B cell (primary cell): ENCODE measurements around the gene SNRPB. TPM values are rescaled to one million over a fixed set of nuclear protein-coding genes. Genes with fewer than 3 reads are reported as not detected.

Source experiments
- ATAC-seq: fragments of 200-7000 bp; cut with Tn5 transposase; one replicate; pipeline ENCODE4 v1.10.0; 2021; ENCODE audit warnings: low read depth, mild to moderate bottlenecking, moderate number of reproducible peaks, moderate library complexity
- CTCF ChIA-PET: fragments of 350-600 bp; sonication (Branson Sonifier 250); formaldehyde crosslinking; loops from one replicate; lab custom pipeline; 2021; ENCODE audit warnings: antibody characterized with exemption, inconsistent platforms; lab: Charles Lee
- POLR2A ChIA-PET: fragments of 350-600 bp; sonication (Branson Sonifier 250); formaldehyde crosslinking; loops from one replicate; lab custom pipeline; 2021; ENCODE audit warnings: antibody characterized with exemption; lab: Charles Lee
- DNase-seq: peaks from one replicate; pipeline ENCODE4 v3.0.0; 2013
- H2AFZ ChIP-seq: 2 replicates; pipeline ENCODE4 v1.6.1; 2012; ENCODE audit warnings: mild to moderate bottlenecking, low read depth, low read length; ENCODE audit not compliant: insufficient read depth, poor library complexity, severe bottlenecking
- H3K27ac ChIP-seq, 2 donors: 1 replicate in 1 of 2; 2 replicates in 1 of 2; pipeline ENCODE4 v1.5.1; 2012 to 2013; ENCODE audit warnings: low read length in 2 of 2, mild to moderate bottlenecking in 2 of 2, moderate library complexity in 1 of 2
- H3K27me3 ChIP-seq, 4 experiments: fragments of 200-600 bp in 1 of 4; sonication (generic) in 1 of 4; replicated peaks in 1 of 4; 1 replicate in 2 of 4; 2 replicates in 2 of 4; pipeline versions ENCODE4 v1.6.1 to v1.7.0; 2013 to 2016; ENCODE audit warnings: low read length in 3 of 4, mild to moderate bottlenecking in 2 of 4, mixed read lengths in 1 of 4, moderate library complexity in 1 of 4; ENCODE audit not compliant: insufficient read depth in 4 of 4, control insufficient read depth in 3 of 4; ENCODE audit errors: control extremely low read depth in 1 of 4
- H3K36me3 ChIP-seq, 2 experiments: replicated peaks in 1 of 2; 1 replicate in 1 of 2; 2 replicates in 1 of 2; pipeline versions ENCODE4 v1.6.1 to v1.7.1; 2013; ENCODE audit warnings: low read length in 1 of 2; ENCODE audit not compliant: insufficient read depth in 2 of 2, control insufficient read depth in 1 of 2; ENCODE audit errors: control extremely low read depth in 1 of 2, extremely low read depth in 1 of 2
- H3K4me1 ChIP-seq, 2 donors: fragments of 200-600 bp in 1 of 2; sonication (generic) in 1 of 2; 1 replicate in 1 of 2; 2 replicates in 1 of 2; pipeline versions ENCODE4 v1.5.1 to v1.6.1; 2013 to 2017; ENCODE audit warnings: low read length in 2 of 2; ENCODE audit not compliant: control insufficient read depth in 2 of 2, insufficient read depth in 2 of 2
- H3K4me2 ChIP-seq: replicated peaks from 2 replicates; pipeline ENCODE3; 2012; ENCODE audit warnings: mild to moderate bottlenecking, low read depth, low read length; ENCODE audit not compliant: poor library complexity, severe bottlenecking
- H3K4me3 ChIP-seq, 5 experiments: fragments of 200-600 bp in 1 of 5; sonication (generic) in 1 of 5; 1 replicate in 3 of 5; 2 replicates in 2 of 5; pipeline versions ENCODE4 v1.5.1 to v1.7.0; 2011 to 2016; ENCODE audit warnings: low read length in 4 of 5, mild to moderate bottlenecking in 4 of 5, low read depth in 2 of 5, control low read depth in 1 of 5, moderate library complexity in 1 of 5; ENCODE audit not compliant: insufficient read depth in 1 of 5; ENCODE audit errors: control extremely low read depth in 1 of 5, extremely low read depth in 1 of 5
- H3K79me2 ChIP-seq: fragments of 200-600 bp; sonication (generic); one replicate; pipeline ENCODE4 v1.6.0; 2016; ENCODE audit warnings: low read length; ENCODE audit not compliant: control insufficient read depth, insufficient read depth
- H3K9ac ChIP-seq: fragments of 200-600 bp; sonication (generic); 2 replicates; pipeline ENCODE4 v1.6.1; 2017; ENCODE audit warnings: mild to moderate bottlenecking, low read length, moderate library complexity
- H3K9me3 ChIP-seq, 3 donors: one replicate each; pipeline versions ENCODE4 v1.6.1 to v1.7.1; 2013; ENCODE audit warnings: low read length in 2 of 3; ENCODE audit not compliant: control insufficient read depth in 2 of 3, insufficient read depth in 1 of 3; ENCODE audit errors: control extremely low read depth in 1 of 3
- H4K20me1 ChIP-seq: 2 replicates; pipeline ENCODE4 v1.6.0; 2012; ENCODE audit warnings: mild to moderate bottlenecking, low read length; ENCODE audit not compliant: insufficient read depth, control insufficient read depth, poor library complexity, severe bottlenecking
- H3K27ac Mint-ChIP-seq: one replicate; pipeline ENCODE4 v1.8.0; 2021; ENCODE audit warnings: mixed read lengths
- H3K27me3 Mint-ChIP-seq: one replicate; pipeline ENCODE4 v1.8.0; 2021; ENCODE audit warnings: mixed read lengths
- H3K4me1 Mint-ChIP-seq: one replicate; pipeline ENCODE4 v1.8.0; 2021; ENCODE audit warnings: mixed read lengths
- H3K4me3 Mint-ChIP-seq: one replicate; pipeline ENCODE4 v1.8.0; 2021; ENCODE audit warnings: mixed read lengths
- H3K9me3 Mint-ChIP-seq: one replicate; pipeline ENCODE4 v1.8.0; 2022; ENCODE audit warnings: mixed read lengths; ENCODE audit not compliant: insufficient read depth
- EZH2 ChIP-seq: IDR thresholded peaks from 2 replicates; pipeline ENCODE4 v1.6.1; 2012; ENCODE audit warnings: borderline replicate concordance, low read depth, mild to moderate bottlenecking, moderate library complexity, low read length; ENCODE audit not compliant: insufficient read depth, poor library complexity, severe bottlenecking
- WGBS: methylation state at CpG from one replicate; pipeline ENCODE4 v1.1.5; 2013; ENCODE audit warnings: missing lambda C conversion rate; ENCODE audit not compliant: insufficient coverage; 5-methylcytosine and 5-hydroxymethylcytosine counted together
- intact Hi-C: fragments of 100-400 bp; cut with micrococcal nuclease; formaldehyde crosslinking; loops from one replicate; pipeline ENCODE4 v1.10.0; 2022
- polyA plus RNA-seq: library from polyadenylated mRNA; depleted of rRNA; stranded (reverse); fragments of >200 nt; gene quantifications from 2 replicates; pipeline ENCODE4 v1.2.3, GENCODE V29; 2012
- total RNA-seq, 2 donors: library from RNA; stranded (reverse); fragments of 120-200 nt in 1 of 2; gene quantifications; 1 replicate in 1 of 2; 2 replicates in 1 of 2; pipeline versions ENCODE4 v1.2.3 to v1.2.4, GENCODE V29; 2013 to 2022
- TF ChIP-seq, protein P1 (sequence below): fragments of 200-600 bp; IDR thresholded peaks from one replicate; pipeline ENCODE4 v1.8.0; 2022; ENCODE audit warnings: antibody characterized with exemption, mild to moderate bottlenecking

SNRPB gene
- total and polyA plus RNA-seq, 2 donors (not counting 1 experiment from before 2014, with no cell fraction given), result 123 to 151 TPM

DNA sequence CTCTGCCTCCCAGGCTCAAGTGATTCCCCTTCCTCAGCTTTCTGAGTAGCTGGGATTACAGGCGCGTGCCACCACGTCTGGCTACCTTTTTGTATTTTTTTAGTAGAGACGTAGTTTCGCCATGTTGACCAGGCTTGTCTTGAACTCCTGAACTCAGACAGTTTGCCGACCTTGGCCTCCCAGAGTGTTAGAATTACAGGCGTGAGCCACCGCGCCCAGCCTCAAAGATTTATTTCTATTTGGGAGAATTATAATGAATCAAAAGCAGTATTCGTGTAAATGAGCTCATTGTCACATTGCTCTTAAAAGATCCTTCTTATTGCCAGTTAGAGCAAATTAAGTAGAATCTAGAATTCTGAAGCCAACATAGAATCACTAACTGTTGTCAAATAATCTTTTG lies 47.5 kb upstream of the SNRPB start:
- peaks cover 3% of the 10 kb centered on the region in 2 donors for H3K4me1 ChIP-seq
- no peaks in the 10 kb centered on the region for H3K79me2 ChIP-seq
- WGBS, result 97% methylated on average over 6 of the region's 10 CpGs
- DNase-seq (no peak), ATAC-seq (no peak)
- no peak overlapping the region for H3K27ac ChIP-seq
- Mint-ChIP-seq H3K9me3 (no peaks in the 10 kb centered on the region), H3K4me3 (no peak overlapping the region), H3K4me1 (peaks cover 3% of the 10 kb centered on the region), H3K27me3 (peaks cover 11% of the 10 kb centered on the region), H3K27ac (no peak overlapping the region)
- H2AFZ ChIP-seq, result no peak overlapping the region
- H4K20me1 ChIP-seq, result no peaks in the 10 kb centered on the region
- ChIA-PET POLR2A (no interaction called here), CTCF (interaction anchor here (1.2 kb wide), 1 partner anchor 9 kb away, joined by 3 read pairs; no protein-coding TSS in a partner anchor)
- H3K4me2 ChIP-seq, result no peak overlapping the region
- no peak overlapping the region for H3K4me3 ChIP-seq
- no peaks in the 10 kb centered on the region for H3K36me3 ChIP-seq
- intact Hi-C loops, result no loop called here
- H3K9ac ChIP-seq, result no peak overlapping the region
- TF ChIP-seq EZH2, result no peak
- TF ChIP-seq, protein P1, sequence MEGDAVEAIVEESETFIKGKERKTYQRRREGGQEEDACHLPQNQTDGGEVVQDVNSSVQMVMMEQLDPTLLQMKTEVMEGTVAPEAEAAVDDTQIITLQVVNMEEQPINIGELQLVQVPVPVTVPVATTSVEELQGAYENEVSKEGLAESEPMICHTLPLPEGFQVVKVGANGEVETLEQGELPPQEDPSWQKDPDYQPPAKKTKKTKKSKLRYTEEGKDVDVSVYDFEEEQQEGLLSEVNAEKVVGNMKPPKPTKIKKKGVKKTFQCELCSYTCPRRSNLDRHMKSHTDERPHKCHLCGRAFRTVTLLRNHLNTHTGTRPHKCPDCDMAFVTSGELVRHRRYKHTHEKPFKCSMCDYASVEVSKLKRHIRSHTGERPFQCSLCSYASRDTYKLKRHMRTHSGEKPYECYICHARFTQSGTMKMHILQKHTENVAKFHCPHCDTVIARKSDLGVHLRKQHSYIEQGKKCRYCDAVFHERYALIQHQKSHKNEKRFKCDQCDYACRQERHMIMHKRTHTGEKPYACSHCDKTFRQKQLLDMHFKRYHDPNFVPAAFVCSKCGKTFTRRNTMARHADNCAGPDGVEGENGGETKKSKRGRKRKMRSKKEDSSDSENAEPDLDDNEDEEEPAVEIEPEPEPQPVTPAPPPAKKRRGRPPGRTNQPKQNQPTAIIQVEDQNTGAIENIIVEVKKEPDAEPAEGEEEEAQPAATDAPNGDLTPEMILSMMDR, result no peak
- peaks cover 0 to 9% (median 0%) of the 10 kb centered on the region in 4 experiments for H3K27me3 ChIP-seq
- H3K9me3 ChIP-seq, result no peaks in the 10 kb centered on the region

DNA sequence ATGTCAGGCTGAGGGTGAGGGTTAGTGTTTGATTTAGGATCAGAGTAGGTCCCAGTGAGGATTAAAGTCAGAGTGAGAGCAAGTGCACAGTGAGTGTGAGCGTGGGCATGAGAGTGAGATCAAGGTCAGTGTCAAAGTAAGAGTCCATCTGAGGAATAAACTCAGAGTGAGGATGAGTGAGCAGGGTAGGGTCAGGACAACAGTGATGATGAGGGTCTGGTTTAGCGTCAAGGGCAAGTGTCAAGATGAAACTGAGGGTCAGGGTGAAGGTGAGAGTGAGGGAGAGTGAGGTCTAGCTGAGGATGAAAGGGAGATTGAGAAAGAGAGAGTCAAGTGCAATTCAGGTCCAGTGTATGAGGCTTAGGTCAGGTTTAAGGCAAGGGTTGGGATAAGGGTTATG lies 45.8 kb upstream of the SNRPB start:
- no peak overlapping the region for H2AFZ ChIP-seq
- no peak overlapping the region for H3K27ac ChIP-seq
- POLR2A ChIA-PET, result no interaction called here
- no peaks in the 10 kb centered on the region for H3K36me3 ChIP-seq
- no peak for TF ChIP-seq EZH2
- TF ChIP-seq, protein P1, result no peak
- H3K9ac ChIP-seq, result no peak overlapping the region
- H3K79me2 ChIP-seq, result no peaks in the 10 kb centered on the region
- no peaks in the 10 kb centered on the region for H3K4me1 Mint-ChIP-seq
- no peak overlapping the region for H3K27ac Mint-ChIP-seq
- no peak overlapping the region for H3K4me3 Mint-ChIP-seq
- no peaks in the 10 kb centered on the region for H4K20me1 ChIP-seq
- no peak overlapping the region for H3K4me3 ChIP-seq
- CTCF ChIA-PET, result no interaction called here
- H3K9me3 Mint-ChIP-seq, result no peaks in the 10 kb centered on the region
- no peaks in the 10 kb centered on the region for H3K9me3 ChIP-seq
- DNase-seq (no peak), ATAC-seq (no peak)
- H3K4me1 ChIP-seq, result no peaks in the 10 kb centered on the region
- H3K27me3 ChIP-seq, result peaks cover 0 to 4% (median 1%) of the 10 kb centered on the region in 4 experiments
- no peak overlapping the region for H3K4me2 ChIP-seq
- intact Hi-C loops, result no loop called here
- peaks cover 21% of the 10 kb centered on the region for H3K27me3 Mint-ChIP-seq
- WGBS, result 91% methylated on average over 2 of the region's 2 CpGs
